ENCODE data around the gene RNF111. TPM values are rescaled to one million over a fixed set of nuclear protein-coding genes. Genes with fewer than 3 reads are reported as not detected.
A peak's percentile ranks its signal among the peaks of the same experiment; 100 is the strongest.

Gene RNF111
- total and polyA plus RNA-seq, 9 of the 15 experiments (the other 6 are each of a cell fraction or from before 2014, with no cell fraction given), result 7.9 to 26.0 (median 14.4) TPM

DNA sequence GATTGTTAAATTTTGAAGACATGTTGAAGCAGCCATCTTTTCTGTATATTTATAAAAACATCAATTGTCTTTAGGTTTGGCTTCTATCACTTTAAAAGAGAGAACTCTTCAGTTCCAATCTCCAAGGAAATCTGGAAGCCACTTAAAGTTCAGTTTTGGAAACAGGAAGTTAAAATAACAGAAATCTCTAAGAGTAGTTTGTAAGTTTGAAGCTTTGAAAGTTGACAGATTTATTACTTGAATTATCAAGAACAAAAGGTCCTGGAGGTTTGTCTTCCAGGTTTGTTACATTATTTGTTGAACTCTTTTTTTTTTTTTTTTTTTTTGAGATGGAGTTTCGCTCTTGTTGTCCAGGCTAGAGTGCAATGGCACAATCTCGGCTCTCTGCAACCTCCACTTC is 30.0 kb downstream of the RNF111 start (continued):
- TF ChIP-seq AFF1 (IDR thresholded peaks at IDR 0.05; ENCODE audit: low read depth in 1 of 2, partially characterized antibody in 2 of 2) (peak in 1 of 2 experiments; percentile 24), PHF20 (IDR thresholded peaks at IDR 0.05; ENCODE audit: partially characterized antibody) (no peak), ZNF518B (CRISPR knock-in tag; IDR thresholded peaks at IDR 0.05) (no peak), ETV5 (CRISPR knock-in tag; IDR thresholded peaks at IDR 0.05; ENCODE audit: low read depth) (no peak), CC2D1A (IDR thresholded peaks at IDR 0.05) (peak; percentile 58; the same call in 1 of the 2 replicates), HLTF (IDR thresholded peaks at IDR 0.05) (no peak), ZNF239 (CRISPR knock-in tag; IDR thresholded peaks at IDR 0.05) (no peak), SNIP1 (IDR thresholded peaks at IDR 0.05; ENCODE audit: low read depth) (no peak), FOXM1 (IDR thresholded peaks at IDR 0.05; ENCODE audit: low read depth) (peak; percentile 79; the same call in 1 of the 2 replicates), FOXM1 (CRISPR knock-in tag; IDR thresholded peaks at IDR 0.05; ENCODE audit: low read depth) (no peak)
- TF ChIP-seq, protein P1, sequence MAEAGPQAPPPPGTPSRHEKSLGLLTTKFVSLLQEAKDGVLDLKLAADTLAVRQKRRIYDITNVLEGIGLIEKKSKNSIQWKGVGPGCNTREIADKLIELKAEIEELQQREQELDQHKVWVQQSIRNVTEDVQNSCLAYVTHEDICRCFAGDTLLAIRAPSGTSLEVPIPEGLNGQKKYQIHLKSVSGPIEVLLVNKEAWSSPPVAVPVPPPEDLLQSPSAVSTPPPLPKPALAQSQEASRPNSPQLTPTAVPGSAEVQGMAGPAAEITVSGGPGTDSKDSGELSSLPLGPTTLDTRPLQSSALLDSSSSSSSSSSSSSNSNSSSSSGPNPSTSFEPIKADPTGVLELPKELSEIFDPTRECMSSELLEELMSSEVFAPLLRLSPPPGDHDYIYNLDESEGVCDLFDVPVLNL (CRISPR knock-in tag; IDR thresholded peaks at IDR 0.05; ENCODE audit: low read depth), result no peak
- TF ChIP-seq, protein P2, sequence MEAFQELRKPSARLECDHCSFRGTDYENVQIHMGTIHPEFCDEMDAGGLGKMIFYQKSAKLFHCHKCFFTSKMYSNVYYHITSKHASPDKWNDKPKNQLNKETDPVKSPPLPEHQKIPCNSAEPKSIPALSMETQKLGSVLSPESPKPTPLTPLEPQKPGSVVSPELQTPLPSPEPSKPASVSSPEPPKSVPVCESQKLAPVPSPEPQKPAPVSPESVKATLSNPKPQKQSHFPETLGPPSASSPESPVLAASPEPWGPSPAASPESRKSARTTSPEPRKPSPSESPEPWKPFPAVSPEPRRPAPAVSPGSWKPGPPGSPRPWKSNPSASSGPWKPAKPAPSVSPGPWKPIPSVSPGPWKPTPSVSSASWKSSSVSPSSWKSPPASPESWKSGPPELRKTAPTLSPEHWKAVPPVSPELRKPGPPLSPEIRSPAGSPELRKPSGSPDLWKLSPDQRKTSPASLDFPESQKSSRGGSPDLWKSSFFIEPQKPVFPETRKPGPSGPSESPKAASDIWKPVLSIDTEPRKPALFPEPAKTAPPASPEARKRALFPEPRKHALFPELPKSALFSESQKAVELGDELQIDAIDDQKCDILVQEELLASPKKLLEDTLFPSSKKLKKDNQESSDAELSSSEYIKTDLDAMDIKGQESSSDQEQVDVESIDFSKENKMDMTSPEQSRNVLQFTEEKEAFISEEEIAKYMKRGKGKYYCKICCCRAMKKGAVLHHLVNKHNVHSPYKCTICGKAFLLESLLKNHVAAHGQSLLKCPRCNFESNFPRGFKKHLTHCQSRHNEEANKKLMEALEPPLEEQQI (IDR thresholded peaks at IDR 0.05), result no peak
- TF ChIP-seq, protein P3, sequence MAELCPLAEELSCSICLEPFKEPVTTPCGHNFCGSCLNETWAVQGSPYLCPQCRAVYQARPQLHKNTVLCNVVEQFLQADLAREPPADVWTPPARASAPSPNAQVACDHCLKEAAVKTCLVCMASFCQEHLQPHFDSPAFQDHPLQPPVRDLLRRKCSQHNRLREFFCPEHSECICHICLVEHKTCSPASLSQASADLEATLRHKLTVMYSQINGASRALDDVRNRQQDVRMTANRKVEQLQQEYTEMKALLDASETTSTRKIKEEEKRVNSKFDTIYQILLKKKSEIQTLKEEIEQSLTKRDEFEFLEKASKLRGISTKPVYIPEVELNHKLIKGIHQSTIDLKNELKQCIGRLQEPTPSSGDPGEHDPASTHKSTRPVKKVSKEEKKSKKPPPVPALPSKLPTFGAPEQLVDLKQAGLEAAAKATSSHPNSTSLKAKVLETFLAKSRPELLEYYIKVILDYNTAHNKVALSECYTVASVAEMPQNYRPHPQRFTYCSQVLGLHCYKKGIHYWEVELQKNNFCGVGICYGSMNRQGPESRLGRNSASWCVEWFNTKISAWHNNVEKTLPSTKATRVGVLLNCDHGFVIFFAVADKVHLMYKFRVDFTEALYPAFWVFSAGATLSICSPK (IDR thresholded peaks at IDR 0.05; ENCODE audit: borderline replicate concordance), result no peak

Measured in K562 (cell line).